BJ (cell line): ENCODE measurements around the gene SELENOS. TPM values are rescaled to one million over a fixed set of nuclear protein-coding genes. Genes with fewer than 3 reads are reported as not detected.

Experiments
- CTCF ChIA-PET: fragments of 350-600 bp; formaldehyde crosslinking; extraction: SDS; loops from one replicate; lab custom pipeline; 2021; ENCODE audit warnings: antibody characterized with exemption, inconsistent platforms; lab: Yijun Ruan, JAX
- POLR2A ChIA-PET: fragments of 300-600 bp; sonication (Branson Sonifier 250); formaldehyde crosslinking; extraction: SDS; loops from one replicate; lab custom pipeline; 2021; ENCODE audit warnings: antibody characterized with exemption; lab: Charles Lee
- DNase-seq: peaks from one replicate; pipeline ENCODE4 v3.0.0-alpha.2; 2011; ENCODE audit warnings: low read depth
- H3K27me3 ChIP-seq: 2 replicates; pipeline ENCODE4 v1.6.0; 2011; ENCODE audit warnings: low read length; ENCODE audit not compliant: control insufficient read depth, insufficient read depth
- H3K36me3 ChIP-seq: 2 replicates; pipeline ENCODE4 v1.5.1; 2011; ENCODE audit warnings: low read length; ENCODE audit not compliant: control insufficient read depth, insufficient read depth
- H3K4me3 ChIP-seq: 2 replicates; pipeline ENCODE4 v1.5.1; 2011; ENCODE audit warnings: low read depth, mild to moderate bottlenecking, control low read depth, low read length
- polyA plus RNA-seq: library from polyadenylated mRNA; depleted of rRNA; stranded (reverse); fragments of >200 nt; gene quantifications from 2 replicates; pipeline ENCODE4 v1.2.3, GENCODE V29; 2011
- TF ChIP-seq, protein P1 (sequence below): IDR thresholded peaks from 2 replicates; pipeline ENCODE4 v1.5.1; 2011; ENCODE audit warnings: low read depth, mild to moderate bottlenecking, control low read depth, inconsistent platforms, low read length, moderate library complexity; ENCODE audit not compliant: insufficient read depth

The SELENOS gene
- polyA plus RNA-seq, 1 experiment: 71.2 TPM

- TF ChIP-seq, protein P1, sequence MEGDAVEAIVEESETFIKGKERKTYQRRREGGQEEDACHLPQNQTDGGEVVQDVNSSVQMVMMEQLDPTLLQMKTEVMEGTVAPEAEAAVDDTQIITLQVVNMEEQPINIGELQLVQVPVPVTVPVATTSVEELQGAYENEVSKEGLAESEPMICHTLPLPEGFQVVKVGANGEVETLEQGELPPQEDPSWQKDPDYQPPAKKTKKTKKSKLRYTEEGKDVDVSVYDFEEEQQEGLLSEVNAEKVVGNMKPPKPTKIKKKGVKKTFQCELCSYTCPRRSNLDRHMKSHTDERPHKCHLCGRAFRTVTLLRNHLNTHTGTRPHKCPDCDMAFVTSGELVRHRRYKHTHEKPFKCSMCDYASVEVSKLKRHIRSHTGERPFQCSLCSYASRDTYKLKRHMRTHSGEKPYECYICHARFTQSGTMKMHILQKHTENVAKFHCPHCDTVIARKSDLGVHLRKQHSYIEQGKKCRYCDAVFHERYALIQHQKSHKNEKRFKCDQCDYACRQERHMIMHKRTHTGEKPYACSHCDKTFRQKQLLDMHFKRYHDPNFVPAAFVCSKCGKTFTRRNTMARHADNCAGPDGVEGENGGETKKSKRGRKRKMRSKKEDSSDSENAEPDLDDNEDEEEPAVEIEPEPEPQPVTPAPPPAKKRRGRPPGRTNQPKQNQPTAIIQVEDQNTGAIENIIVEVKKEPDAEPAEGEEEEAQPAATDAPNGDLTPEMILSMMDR: peak; percentile 81
- POLR2A ChIA-PET: interaction anchor here (0.6 kb wide), 1 partner anchor 82 kb away, joined by 6 read pairs; no protein-coding TSS in a partner anchor
Observed at GRCh38 chr15:101258238-101259144, 18.8 kb downstream of the SELENOS start.

DNA sequence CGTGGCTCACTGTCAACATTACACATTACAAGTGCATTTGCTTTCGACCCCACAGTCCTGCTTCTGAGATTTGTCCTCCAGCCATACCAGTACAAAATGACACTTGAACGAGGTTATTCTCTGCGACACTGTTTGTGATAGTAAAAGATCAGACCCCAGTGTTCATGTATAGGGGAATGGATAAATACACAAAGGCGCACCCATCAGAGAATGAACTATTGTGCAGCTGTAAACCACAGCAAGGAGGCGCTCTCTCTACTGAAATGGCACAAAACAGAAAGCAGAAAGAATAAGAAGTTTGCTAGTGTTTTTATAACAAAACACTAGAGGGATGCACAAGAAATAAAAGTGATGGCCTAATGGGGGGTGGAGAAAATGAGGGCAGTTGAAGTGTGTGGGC, 20.5 kb downstream of the SELENOS start:
- no peak for DNase-seq

More at GRCh38 chr15:101258238-101259144, 18.8 kb downstream of the SELENOS start:
- Histone ChIP-seq H3K36me3 (no peaks in the 10 kb centered on the region), H3K27me3 (no peaks in the 10 kb centered on the region), H3K4me3 (no peak overlapping the region)
- CTCF ChIA-PET: interaction anchor here (0.9 to 3.4 kb wide), 25 partner anchors 9 to 633 kb away, joined by 3 to 73 read pairs (median 4); no protein-coding TSS in a partner anchor
- no peak for DNase-seq

DNA sequence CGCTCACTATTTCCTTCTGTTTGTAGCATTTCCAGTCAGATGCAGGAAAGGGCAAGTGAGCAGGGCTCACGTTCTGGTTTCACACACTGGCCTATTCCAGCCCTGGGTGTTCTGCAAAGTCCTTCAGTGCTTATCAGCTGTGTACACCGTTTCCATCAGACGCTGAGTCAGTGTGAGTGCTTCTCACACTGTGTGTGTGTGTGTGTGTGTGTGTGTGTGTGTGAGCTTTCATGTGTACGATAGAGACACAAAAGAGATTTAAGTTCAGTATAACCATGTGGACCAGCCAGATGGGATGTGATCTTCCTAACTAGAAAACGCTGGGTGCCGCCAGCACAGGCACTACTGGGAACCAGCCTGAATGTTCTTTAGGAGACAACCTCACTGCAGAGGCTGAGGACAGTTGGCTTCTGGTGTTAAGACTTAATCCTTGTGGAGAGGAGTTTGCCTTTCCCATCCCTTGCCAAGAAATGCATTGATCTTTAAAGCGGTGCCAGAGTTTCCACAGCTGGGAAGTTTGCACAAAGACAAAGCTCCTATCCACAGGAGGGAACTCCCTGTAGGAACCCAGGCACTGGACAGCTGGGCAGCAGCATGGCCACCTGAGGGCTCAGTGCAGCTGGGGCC, 21.6 kb downstream of the SELENOS start:
- ChIA-PET CTCF (interaction anchor here (1.0 to 3.4 kb wide), 9 partner anchors 12 to 338 kb away, joined by 3 to 73 read pairs (median 4); no protein-coding TSS in a partner anchor), POLR2A (no interaction called here)
- H3K4me3 ChIP-seq: no peak overlapping the region
- DNase-seq: no peak
- no peaks in the 10 kb centered on the region for H3K36me3 ChIP-seq
- TF ChIP-seq, protein P1: no peak
- no peaks in the 10 kb centered on the region for H3K27me3 ChIP-seq

More for the DNA sequence above, 20.5 kb downstream of the SELENOS start:
- ChIA-PET POLR2A (no interaction called here), CTCF (interaction anchor here (1.1 to 3.4 kb wide), 5 partner anchors 52 to 245 kb away, joined by 3 to 73 read pairs (median 13); no protein-coding TSS in a partner anchor)
- no peaks in the 10 kb centered on the region for H3K27me3 ChIP-seq
- no peak overlapping the region for H3K4me3 ChIP-seq
- H3K36me3 ChIP-seq: no peaks in the 10 kb centered on the region
- TF ChIP-seq, protein P1: no peak

GRCh38 chr15:101255051-101255395, 22.3 kb downstream of the SELENOS start:
- TF ChIP-seq, protein P1: no peak
- CTCF ChIA-PET: interaction anchor here (1.0 to 2.2 kb wide), 7 partner anchors 12 to 337 kb away, joined by 3 to 9 read pairs (median 4); no protein-coding TSS in a partner anchor
- no peaks in the 10 kb centered on the region for H3K27me3 ChIP-seq
- POLR2A ChIA-PET: no interaction called here
- no peak for DNase-seq
- no peak overlapping the region for H3K4me3 ChIP-seq
- H3K36me3 ChIP-seq: no peaks in the 10 kb centered on the region
